ENCODE measurements around the gene ZMYM3. TPM values are rescaled to one million over a fixed set of nuclear protein-coding genes. Genes with fewer than 3 reads are reported as not detected.
"Not testable (repeated sequence)": the region's sequence is repeated elsewhere in the genome, so short reads cannot be mapped to it uniquely, and the experiment has no call there.

ZMYM3 gene
- 42.9 and 45.7 TPM in 2 replicates for total RNA-seq (2022)
- Bru-seq, nascent RNA, result percentile 58 among the genes with signal in this experiment
- percentile 86 among the genes with signal in this experiment for BruChase-seq, experiment 1, labeled RNA remaining after a 6-hour chase
- percentile 83 among the genes with signal in this experiment for BruChase-seq, experiment 2, labeled RNA remaining after a 2-hour chase
- long read RNA-seq, full-length matches to known transcripts, result 1 of 24 reads
- long read RNA-seq, partial matches to known transcripts, result 14 of 24 reads
- long read RNA-seq, other reads (novel, unspliced or antisense), result 9 of 24 reads

DNA sequence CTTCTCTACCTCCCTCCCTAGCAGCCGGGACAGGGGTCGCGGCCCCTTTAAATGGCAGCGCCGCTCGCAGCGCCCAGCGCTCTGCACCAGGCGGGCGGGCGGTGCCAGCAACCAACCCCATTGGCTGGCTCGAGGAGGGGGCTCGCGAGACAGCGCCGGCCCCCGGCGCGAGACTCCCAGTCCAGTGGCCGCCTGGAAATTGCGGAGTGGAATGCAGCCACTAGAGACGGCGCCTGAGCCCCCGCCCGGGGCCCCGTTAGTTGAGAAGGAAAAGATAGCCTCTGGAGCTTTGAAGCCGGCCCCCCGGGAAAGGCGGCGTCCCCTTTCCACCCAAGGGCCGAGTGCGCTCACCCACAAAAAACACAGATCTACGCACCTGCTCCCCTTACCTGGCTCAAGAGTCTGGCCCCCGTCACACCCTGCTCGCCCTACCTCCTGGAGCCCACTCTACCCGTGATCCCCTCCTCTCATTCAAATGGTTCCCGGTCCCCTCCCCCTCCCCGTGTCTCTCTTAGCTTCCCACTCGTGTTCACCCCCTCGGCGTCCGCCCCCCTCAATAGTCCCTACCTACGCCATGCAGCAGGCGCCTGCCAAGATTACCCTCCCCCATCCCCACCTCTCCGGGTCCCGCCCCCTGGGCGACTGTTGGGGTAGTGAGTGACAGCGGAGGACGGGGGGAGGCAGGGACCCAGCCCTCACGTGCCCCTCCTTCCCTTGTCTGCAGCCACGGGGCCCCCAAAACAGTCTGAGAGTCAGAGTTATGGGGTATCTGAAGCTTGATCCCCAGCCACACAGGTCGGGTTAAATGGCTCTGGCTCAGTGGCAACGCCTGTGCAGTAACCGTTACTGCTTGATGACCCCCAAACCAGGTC is at the start of gene ZMYM3:
Gene ZMYM3 (minus strand): TSS at position 49 of the 872 bp plus-strand sequence. CDS start 885 bp downstream, outside the sequence.
- CTCF ChIA-PET, result interaction anchor here (0.6 to 0.8 kb wide), 5 partner anchors 29 to 484 kb away, joined by 3 to 13 read pairs (median 4); partner anchors contain the start of gene NONO
- Mint-ChIP-seq H3K27me3 (ENCODE audit: unreplicated experiment) (no peaks in the 10 kb centered on the region), H3K4me3 (ENCODE audit: low read depth, unreplicated experiment) (peak within 1 kb of the TSS; percentile 70), H3K27ac (ENCODE audit: unreplicated experiment) (peak within 1 kb of the TSS; percentile 13), H3K9me3 (ENCODE audit: low read depth, unreplicated experiment) (no peaks in the 10 kb centered on the region), H3K4me1 (ENCODE audit: low read depth, unreplicated experiment) (peaks cover 11% of the 10 kb centered on the region), H3K36me3 (ENCODE audit: insufficient read depth, unreplicated experiment) (peaks cover 34% of the 10 kb centered on the region)
- BruUV-seq (replicated peaks), result no TSS peak
- TF ChIP-seq CTCF (IDR thresholded peaks at IDR 0.05; ENCODE audit: unreplicated experiment), result no peak
- DNase-seq, result peak; percentile 88
- intact Hi-C loops (cut with micrococcal nuclease; ENCODE audit: unreplicated experiment), result no loop called here

- H3K4me1 Mint-ChIP-seq (ENCODE audit: low read depth, unreplicated experiment), result no peaks in the 10 kb centered on the region
- H3K4me3 Mint-ChIP-seq (ENCODE audit: low read depth, unreplicated experiment), result no peak overlapping the region
- peaks cover 48% of the 10 kb centered on the region for H3K36me3 Mint-ChIP-seq (ENCODE audit: insufficient read depth, unreplicated experiment)
- H3K9me3 Mint-ChIP-seq (ENCODE audit: low read depth, unreplicated experiment), result no peaks in the 10 kb centered on the region
- DNase-seq, result no peak
- TF ChIP-seq CTCF (IDR thresholded peaks at IDR 0.05; ENCODE audit: unreplicated experiment), result no peak
- CTCF ChIA-PET, result no interaction called here
- H3K27me3 Mint-ChIP-seq (ENCODE audit: unreplicated experiment), result no peaks in the 10 kb centered on the region
- BruUV-seq (replicated peaks), result no TSS peak
- intact Hi-C loops (cut with micrococcal nuclease; ENCODE audit: unreplicated experiment), result no loop called here
- H3K27ac Mint-ChIP-seq (ENCODE audit: unreplicated experiment), result no peak overlapping the region
These were observed 48.7 kb upstream of the ZMYM3 start for GRCh38 chrX:71302461-71303213.

DNA sequence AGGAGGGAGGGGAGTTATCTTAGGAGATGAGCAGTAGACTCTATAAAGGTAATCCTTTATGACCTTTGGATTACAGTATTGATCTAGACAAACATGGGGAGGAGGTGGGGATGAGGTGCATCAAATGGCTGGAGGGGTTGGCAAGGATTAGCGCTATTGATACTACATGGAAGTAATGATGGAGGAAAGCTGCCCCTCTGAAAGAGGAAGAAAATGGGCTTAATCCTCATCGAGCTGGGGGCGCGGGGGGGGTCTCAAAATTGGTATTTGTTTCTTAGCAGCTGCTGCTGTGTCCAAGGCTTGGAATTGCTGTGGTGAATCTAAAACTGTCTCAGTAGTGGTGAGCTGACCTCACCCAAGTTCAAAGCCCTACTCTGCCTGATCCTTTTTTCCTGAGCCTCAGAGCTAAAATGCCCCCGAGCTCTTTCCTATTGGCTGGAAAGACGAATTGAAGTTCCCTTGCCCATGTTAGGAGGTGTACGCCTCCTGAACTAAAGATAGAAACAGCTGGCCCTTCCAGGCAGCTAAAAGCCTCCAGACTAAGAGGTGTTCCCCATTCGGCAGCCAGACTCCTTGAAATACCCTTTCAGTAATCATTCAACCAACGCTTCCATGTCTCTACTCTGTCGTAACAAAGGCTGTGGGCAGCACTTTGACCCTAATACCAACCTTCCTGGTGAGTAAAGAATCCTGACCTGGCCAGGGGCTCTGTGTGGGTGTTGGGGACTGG is 47.4 kb upstream of the ZMYM3 start, which contains the start of gene ITGB1BP2:
Gene ITGB1BP2 (plus strand): TSS at position 556 of the 730 bp plus-strand sequence. CDS start 57 bp downstream, at position 613.
- H3K27ac Mint-ChIP-seq (ENCODE audit: unreplicated experiment), result peak within 1 kb of the TSS; percentile 23
- intact Hi-C loops (cut with micrococcal nuclease; ENCODE audit: unreplicated experiment), result no loop called here
- H3K36me3 Mint-ChIP-seq (ENCODE audit: insufficient read depth, unreplicated experiment), result peaks cover 61% of the 10 kb centered on the region

DNA sequence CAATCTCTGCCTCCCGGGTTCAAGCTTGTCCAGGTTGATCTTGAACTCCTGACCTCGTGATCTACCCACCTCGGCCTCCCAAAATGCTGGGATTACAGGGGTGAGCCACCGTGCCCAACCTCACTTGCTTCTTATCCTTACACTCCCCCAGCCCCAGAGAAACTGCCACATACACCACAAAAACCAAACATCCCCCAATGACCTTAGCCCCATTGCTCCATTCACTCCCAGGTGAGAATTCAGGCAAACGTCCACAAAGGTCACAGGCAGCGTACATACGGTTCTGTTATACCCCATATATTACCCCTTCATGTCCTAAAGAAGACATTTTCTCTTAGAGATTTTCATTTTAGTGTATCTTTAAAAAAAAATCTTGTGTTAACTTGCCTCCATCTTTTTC is 46.6 kb upstream of the ZMYM3 start:
- H3K27me3 Mint-ChIP-seq (ENCODE audit: unreplicated experiment); H3K4me3 Mint-ChIP-seq (ENCODE audit: low read depth, unreplicated experiment); H3K27ac Mint-ChIP-seq (ENCODE audit: unreplicated experiment); CTCF ChIA-PET; intact Hi-C loops (cut with micrococcal nuclease; ENCODE audit: unreplicated experiment); H3K4me1 Mint-ChIP-seq (ENCODE audit: low read depth, unreplicated experiment); H3K9me3 Mint-ChIP-seq (ENCODE audit: low read depth, unreplicated experiment); DNase-seq: not testable (repeated sequence)
- BruUV-seq (replicated peaks), result TSS peak; percentile 90
- peaks cover 70% of the 10 kb centered on the region for H3K36me3 Mint-ChIP-seq (ENCODE audit: insufficient read depth, unreplicated experiment)

More for the DNA sequence above, 47.4 kb upstream of the ZMYM3 start, which contains the start of gene ITGB1BP2:
- no peaks in the 10 kb centered on the region for H3K9me3 Mint-ChIP-seq (ENCODE audit: low read depth, unreplicated experiment)
- no peak for TF ChIP-seq CTCF (IDR thresholded peaks at IDR 0.05; ENCODE audit: unreplicated experiment)
- no peaks in the 10 kb centered on the region for H3K27me3 Mint-ChIP-seq (ENCODE audit: unreplicated experiment)
- no peak for DNase-seq
- no TSS peak for BruUV-seq (replicated peaks)
- CTCF ChIA-PET, result interaction anchor here (0.6 kb wide), 1 partner anchor 186 kb away, joined by 4 read pairs; no protein-coding TSS in a partner anchor
- H3K4me1 Mint-ChIP-seq (ENCODE audit: low read depth, unreplicated experiment), result no peaks in the 10 kb centered on the region
- H3K4me3 Mint-ChIP-seq (ENCODE audit: low read depth, unreplicated experiment), result no peak within 1 kb of the TSS

DNA sequence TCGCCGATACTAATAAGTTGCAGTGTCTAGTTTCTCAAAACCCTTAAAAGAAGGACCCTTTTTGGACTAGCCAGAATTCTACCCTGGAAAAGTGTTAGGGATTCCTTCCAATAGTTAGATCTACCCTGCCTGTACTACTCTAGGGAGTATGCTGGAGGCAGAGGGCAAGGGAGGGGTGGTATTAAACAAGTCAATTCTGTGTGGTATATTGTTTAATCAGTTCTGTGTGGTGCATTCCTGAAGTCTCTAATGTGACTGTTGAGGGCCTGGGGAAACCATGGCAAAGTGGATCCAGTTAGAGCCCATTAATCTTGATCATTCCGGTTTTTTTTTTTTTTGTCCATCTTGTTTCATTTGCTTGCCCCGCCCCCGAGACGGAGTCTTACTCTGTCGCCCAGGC is 46.1 kb upstream of the ZMYM3 start:
- H3K4me1 Mint-ChIP-seq (ENCODE audit: low read depth, unreplicated experiment); DNase-seq; CTCF ChIA-PET; intact Hi-C loops (cut with micrococcal nuclease; ENCODE audit: unreplicated experiment); H3K27ac Mint-ChIP-seq (ENCODE audit: unreplicated experiment); H3K9me3 Mint-ChIP-seq (ENCODE audit: low read depth, unreplicated experiment); BruUV-seq (replicated peaks); H3K27me3 Mint-ChIP-seq (ENCODE audit: unreplicated experiment); H3K4me3 Mint-ChIP-seq (ENCODE audit: low read depth, unreplicated experiment): not testable (repeated sequence)
- H3K36me3 Mint-ChIP-seq (ENCODE audit: insufficient read depth, unreplicated experiment), result peaks cover 74% of the 10 kb centered on the region

All from Calu3 (cell line).